HL-60 (cell line): ENCODE measurements around the gene MPPED1.

Experiments
- DNase-seq, 2 experiments: peaks; one replicate each; pipeline ENCODE4 v3.0.0-alpha.2; 2010 to 2020; ENCODE audit warnings: low read depth in 1 of 2, low spot score in 1 of 2
- H3K27ac ChIP-seq: fragments of 250-450 bp; sonication (Bioruptor Pico); replicated peaks from 2 replicates; pipeline ENCODE4 v1.5.1; 2020; ENCODE audit warnings: mild to moderate bottlenecking, moderate library complexity
- H3K27me3 ChIP-seq: fragments of 250-450 bp; sonication (Bioruptor Pico); 2 replicates; pipeline ENCODE4 v1.5.1; 2021; ENCODE audit warnings: mild to moderate bottlenecking, moderate library complexity; ENCODE audit not compliant: insufficient read depth, poor library complexity, severe bottlenecking
- H3K4me3 ChIP-seq: replicated peaks from 2 replicates; pipeline ENCODE4 v1.5.1; 2011; ENCODE audit warnings: mild to moderate bottlenecking, control low read depth, low read length; ENCODE audit not compliant: insufficient read depth
- GABPA ChIP-seq: IDR thresholded peaks from 2 replicates; pipeline ENCODE4 v1.6.1; 2012; ENCODE audit warnings: low read depth
- POLR2AphosphoS5 ChIP-seq: IDR thresholded peaks from 2 replicates; pipeline ENCODE4 v1.6.1; 2012; ENCODE audit warnings: low read depth
- SPI1 ChIP-seq: IDR thresholded peaks from 2 replicates; pipeline ENCODE4 v1.6.1; 2012; ENCODE audit warnings: low read depth, mild to moderate bottlenecking, borderline replicate concordance
- TF ChIP-seq, protein P1 (sequence below): IDR thresholded peaks from 2 replicates; pipeline ENCODE4 v1.6.1; 2012; ENCODE audit warnings: low read depth; ENCODE audit not compliant: insufficient replicate concordance
- TF ChIP-seq, protein P2 (sequence below): IDR thresholded peaks from one replicate; pipeline ENCODE4 v1.5.1; 2011; ENCODE audit warnings: low read length, control low read depth, inconsistent platforms; ENCODE audit not compliant: insufficient read depth

The MPPED1 gene

GRCh38 chr22:43476751-43477725 lies 65.2 kb downstream of the MPPED1 start:
- Histone ChIP-seq H3K27ac (no peak overlapping the region), H3K4me3 (no peak overlapping the region), H3K27me3 (no peaks in the 10 kb centered on the region)
- no peak for DNase-seq
- TF ChIP-seq, protein P1, sequence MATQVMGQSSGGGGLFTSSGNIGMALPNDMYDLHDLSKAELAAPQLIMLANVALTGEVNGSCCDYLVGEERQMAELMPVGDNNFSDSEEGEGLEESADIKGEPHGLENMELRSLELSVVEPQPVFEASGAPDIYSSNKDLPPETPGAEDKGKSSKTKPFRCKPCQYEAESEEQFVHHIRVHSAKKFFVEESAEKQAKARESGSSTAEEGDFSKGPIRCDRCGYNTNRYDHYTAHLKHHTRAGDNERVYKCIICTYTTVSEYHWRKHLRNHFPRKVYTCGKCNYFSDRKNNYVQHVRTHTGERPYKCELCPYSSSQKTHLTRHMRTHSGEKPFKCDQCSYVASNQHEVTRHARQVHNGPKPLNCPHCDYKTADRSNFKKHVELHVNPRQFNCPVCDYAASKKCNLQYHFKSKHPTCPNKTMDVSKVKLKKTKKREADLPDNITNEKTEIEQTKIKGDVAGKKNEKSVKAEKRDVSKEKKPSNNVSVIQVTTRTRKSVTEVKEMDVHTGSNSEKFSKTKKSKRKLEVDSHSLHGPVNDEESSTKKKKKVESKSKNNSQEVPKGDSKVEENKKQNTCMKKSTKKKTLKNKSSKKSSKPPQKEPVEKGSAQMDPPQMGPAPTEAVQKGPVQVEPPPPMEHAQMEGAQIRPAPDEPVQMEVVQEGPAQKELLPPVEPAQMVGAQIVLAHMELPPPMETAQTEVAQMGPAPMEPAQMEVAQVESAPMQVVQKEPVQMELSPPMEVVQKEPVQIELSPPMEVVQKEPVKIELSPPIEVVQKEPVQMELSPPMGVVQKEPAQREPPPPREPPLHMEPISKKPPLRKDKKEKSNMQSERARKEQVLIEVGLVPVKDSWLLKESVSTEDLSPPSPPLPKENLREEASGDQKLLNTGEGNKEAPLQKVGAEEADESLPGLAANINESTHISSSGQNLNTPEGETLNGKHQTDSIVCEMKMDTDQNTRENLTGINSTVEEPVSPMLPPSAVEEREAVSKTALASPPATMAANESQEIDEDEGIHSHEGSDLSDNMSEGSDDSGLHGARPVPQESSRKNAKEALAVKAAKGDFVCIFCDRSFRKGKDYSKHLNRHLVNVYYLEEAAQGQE: no peak
- no peak for TF ChIP-seq SPI1
- no peak for TF ChIP-seq GABPA
- TF ChIP-seq, protein P2, sequence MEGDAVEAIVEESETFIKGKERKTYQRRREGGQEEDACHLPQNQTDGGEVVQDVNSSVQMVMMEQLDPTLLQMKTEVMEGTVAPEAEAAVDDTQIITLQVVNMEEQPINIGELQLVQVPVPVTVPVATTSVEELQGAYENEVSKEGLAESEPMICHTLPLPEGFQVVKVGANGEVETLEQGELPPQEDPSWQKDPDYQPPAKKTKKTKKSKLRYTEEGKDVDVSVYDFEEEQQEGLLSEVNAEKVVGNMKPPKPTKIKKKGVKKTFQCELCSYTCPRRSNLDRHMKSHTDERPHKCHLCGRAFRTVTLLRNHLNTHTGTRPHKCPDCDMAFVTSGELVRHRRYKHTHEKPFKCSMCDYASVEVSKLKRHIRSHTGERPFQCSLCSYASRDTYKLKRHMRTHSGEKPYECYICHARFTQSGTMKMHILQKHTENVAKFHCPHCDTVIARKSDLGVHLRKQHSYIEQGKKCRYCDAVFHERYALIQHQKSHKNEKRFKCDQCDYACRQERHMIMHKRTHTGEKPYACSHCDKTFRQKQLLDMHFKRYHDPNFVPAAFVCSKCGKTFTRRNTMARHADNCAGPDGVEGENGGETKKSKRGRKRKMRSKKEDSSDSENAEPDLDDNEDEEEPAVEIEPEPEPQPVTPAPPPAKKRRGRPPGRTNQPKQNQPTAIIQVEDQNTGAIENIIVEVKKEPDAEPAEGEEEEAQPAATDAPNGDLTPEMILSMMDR: no peak
- no peak for TF ChIP-seq POLR2AphosphoS5

GRCh38 chr22:43477966-43478365 lies 66.2 kb downstream of the MPPED1 start:
- DNase-seq: no peak
- Histone ChIP-seq H3K4me3 (no peak overlapping the region), H3K27me3 (no peaks in the 10 kb centered on the region), H3K27ac (no peak overlapping the region)
- TF ChIP-seq SPI1: no peak
- TF ChIP-seq, protein P2: no peak
- TF ChIP-seq GABPA: no peak
- TF ChIP-seq POLR2AphosphoS5: no peak
- TF ChIP-seq, protein P1: no peak

DNA sequence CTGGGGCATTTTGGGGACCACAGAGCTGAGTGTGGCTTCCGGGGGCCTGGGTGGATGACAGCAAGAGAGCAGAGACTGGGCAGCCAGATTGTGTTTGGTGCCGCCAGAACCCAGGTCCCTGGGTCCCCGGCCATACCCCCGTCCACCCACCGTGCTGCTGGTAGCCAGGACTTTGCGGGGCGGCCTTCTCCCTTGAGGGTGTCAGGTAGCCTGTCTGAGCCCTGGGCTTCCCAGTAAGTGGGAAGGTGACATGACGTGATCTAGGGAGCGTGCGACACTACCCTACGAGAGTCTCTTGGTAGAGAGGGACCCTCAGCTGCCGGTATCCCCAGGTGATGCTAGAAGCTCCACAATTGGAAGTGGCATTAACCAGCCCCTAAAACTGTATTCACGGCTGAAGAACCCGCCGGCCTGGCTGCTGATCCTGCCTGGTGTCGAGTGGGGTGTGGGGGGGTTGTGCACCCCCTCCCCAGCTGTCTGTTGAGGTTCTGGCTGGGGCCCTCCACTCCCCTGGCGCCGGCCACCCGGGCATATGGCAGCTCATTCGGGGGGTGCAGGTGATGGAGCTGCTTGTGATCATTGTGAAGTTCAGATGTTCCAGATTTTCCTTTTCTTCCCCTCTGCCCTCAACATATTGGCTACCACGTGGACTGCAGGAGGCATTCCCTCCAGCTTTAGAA lies 66.9 kb downstream of the MPPED1 start:
- no peak for TF ChIP-seq GABPA
- no peak for TF ChIP-seq POLR2AphosphoS5
- TF ChIP-seq, protein P1: no peak
- TF ChIP-seq, protein P2: no peak
- no peak for TF ChIP-seq SPI1
- Histone ChIP-seq H3K4me3 (no peak overlapping the region), H3K27me3 (no peaks in the 10 kb centered on the region), H3K27ac (no peak overlapping the region)
- DNase-seq: no peak
